Motor neuron (in vitro differentiated cells): ENCODE results near the gene MCOLN1. TPM values are rescaled to one million over a fixed set of nuclear protein-coding genes. Genes with fewer than 3 reads are reported as not detected.

Experiments used
- ATAC-seq, 8 experiments: fragments of 200-7000 bp; cut with Tn5 transposase; replicated peaks in 6 of 8; 2 replicates each; pipeline ENCODE4 v1.8.0; 2021; ENCODE audit warnings: mild to moderate bottlenecking in 8 of 8, moderate library complexity in 8 of 8
- H3K27ac ChIP-seq, 2 donors: fragments of 250-450 bp; sonication (Bioruptor Pico); 2 replicates each; pipeline ENCODE4 v1.9.0; 2021; ENCODE audit warnings: antibody characterized with exemption in 2 of 2, mild to moderate bottlenecking in 2 of 2, moderate library complexity in 1 of 2
- H3K4me1 ChIP-seq, 2 donors: fragments of 250-450 bp; sonication (Bioruptor Pico); replicated peaks in 1 of 2; 2 replicates each; pipeline ENCODE4 v1.6.1; 2021; ENCODE audit warnings: antibody characterized with exemption in 2 of 2, mild to moderate bottlenecking in 2 of 2, moderate library complexity in 1 of 2
- H3K4me3 ChIP-seq, 5 donors: fragments of 250-450 bp; sonication (Bioruptor Pico); 2 replicates each; pipeline ENCODE4 v1.9.0; 2021; ENCODE audit warnings: antibody characterized with exemption in 5 of 5, mild to moderate bottlenecking in 5 of 5, moderate library complexity in 4 of 5
- WGBS, 10 experiments: fragments of 450-650 bp; shearing (Covaris generic); methylation state at CpG; one replicate each; pipeline ENCODE4 v1.0.0; 2022; 5-methylcytosine and 5-hydroxymethylcytosine counted together
- in situ Hi-C, 9 experiments: fragments of 400-800 bp; cut with MboI; loops; one replicate each; pipeline ENCODE4 v1.15.0; 2021; ENCODE audit warnings: low sequenced_read_pairs in 9 of 9, low pct_unique_long_range_greater_than_20kb in 2 of 9; ENCODE audit not compliant: unreplicated experiment in 9 of 9
- total RNA-seq, 8 experiments: library from RNA; unstranded; fragments of 300-600 nt; gene quantifications; 2 replicates each; pipeline versions ENCODE4 v1.2.3 to v1.2.4, GENCODE V29; 2022

MCOLN1 gene
- total RNA-seq, 8 experiments from 2014 or later, result 4.9 to 31.1 (median 8.4) TPM

DNA sequence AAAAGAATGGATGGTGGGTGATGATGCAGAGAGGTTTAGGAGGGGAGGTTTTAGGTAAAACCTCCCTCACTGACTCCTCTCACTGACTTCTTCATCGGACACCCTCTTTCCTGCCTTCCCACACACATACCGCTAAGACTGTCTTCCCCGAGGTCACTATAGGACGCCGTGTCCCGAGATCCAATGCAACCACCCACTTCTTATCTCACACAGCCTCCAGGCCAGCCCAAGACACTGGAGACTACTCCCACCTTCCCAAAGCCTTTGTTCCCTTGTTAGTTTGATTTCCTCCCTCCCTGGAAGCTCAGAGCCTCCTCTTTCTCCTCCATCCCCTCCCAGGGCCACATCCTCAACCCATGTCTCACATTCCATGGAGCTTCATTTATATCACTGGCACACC lies 56.8 kb downstream of the MCOLN1 start:
- no peak overlapping the region for H3K27ac ChIP-seq
- WGBS, 10 experiments, result 43 to 60% (median 45%) methylated on average over 1 to 6 of the region's 6 CpGs; no CpG with 5 or more reads in 5 of the 10 experiments
- no peaks in the 10 kb centered on the region for H3K4me1 ChIP-seq
- H3K4me3 ChIP-seq, result no peak overlapping the region
- no peak for ATAC-seq
- in situ Hi-C loops, result loop anchor here in 2 of 9 experiments (25.0 kb wide), 2 partner anchors 208 to 233 kb away; no protein-coding TSS in a partner anchor

- Histone ChIP-seq H3K4me1 (no peaks in the 10 kb centered on the region), H3K27ac (no peak overlapping the region), H3K4me3 (no peak overlapping the region)
- in situ Hi-C loops, result loop anchor here in 2 of 9 experiments (25.0 kb wide), 2 partner anchors 205 to 230 kb away; no protein-coding TSS in a partner anchor
- no peak for ATAC-seq
- 0 to 100% (median 35%) methylated on average over 1 to 9 of the region's 11 CpGs; no CpG with 5 or more reads in 1 of the 10 experiments for WGBS, 10 experiments
Measured at GRCh38 chr19:7582446-7582845, 60.0 kb downstream of the MCOLN1 start.

Other genes with a start within 250 kb of the MCOLN1 start
- gene INSR, start 228.2 kb upstream of the MCOLN1 start, total RNA-seq, result 10 to 100 TPM in 6 of 8 experiments, 1 to 10 TPM in 2; 6.9 to 19.6 (median 14.1) TPM
- 10 to 100 TPM; 12.8 to 33.8 (median 17.4) TPM for gene ARHGEF18, start 173.7 kb upstream of the MCOLN1 start, total RNA-seq
- gene PEX11G, start 33.6 kb upstream of the MCOLN1 start, total RNA-seq, result 1 to 10 TPM; 2.1 to 6.4 (median 3.2) TPM
- 10 to 100 TPM in 7 of 8 experiments, 1 to 10 TPM in 1; 8.4 to 44.2 (median 26.5) TPM for gene ZNF358, start 6.5 kb upstream of the MCOLN1 start, total RNA-seq
- 10 to 100 TPM; 38.4 to 75.7 (median 49.0) TPM for gene PNPLA6, start 13.1 kb downstream of the MCOLN1 start, total RNA-seq
- gene CAMSAP3, start 73.2 kb downstream of the MCOLN1 start, total RNA-seq, result 1 to 10 TPM in 7 of 8 experiments, under 1 TPM in 1; 0.46 to 7.9 (median 4.3) TPM
- gene XAB2, start 106.9 kb downstream of the MCOLN1 start, total RNA-seq, result 10 to 100 TPM in 7 of 8 experiments, 1 to 10 TPM in 1; 9.2 to 38.7 (median 22.6) TPM
- 100 to 1,000 TPM in 6 of 8 experiments, 10 to 100 TPM in 2; 94.6 to 240 (median 105) TPM for gene PET100, start 107.2 kb downstream of the MCOLN1 start, total RNA-seq
- 1 to 10 TPM in 1 of 8 experiments, under 1 TPM in 2, not detected in 5; 0.16 to 1.2 (median 0.32) TPM for gene PCP2, start 111.1 kb downstream of the MCOLN1 start, total RNA-seq
- 10 to 100 TPM in 2 of 8 experiments, 1 to 10 TPM in 6; 1.4 to 38.5 (median 3.5) TPM for gene STXBP2, start 114.5 kb downstream of the MCOLN1 start, total RNA-seq
- not detected for gene RETN, start 146.4 kb downstream of the MCOLN1 start, total RNA-seq
- under 1 TPM in 2 of 8 experiments, not detected in 6; 0.13 to 0.85 TPM for gene MCEMP1, start 154.5 kb downstream of the MCOLN1 start, total RNA-seq
- gene TRAPPC5, start 158.2 kb downstream of the MCOLN1 start, total RNA-seq, result 100 to 1,000 TPM in 4 of 8 experiments, 10 to 100 TPM in 4; 54.1 to 192 (median 109) TPM
- under 1 TPM in 7 of 8 experiments, not detected in 1; 0.11 to 0.59 (median 0.32) TPM for gene FCER2, start 179.5 kb downstream of the MCOLN1 start, total RNA-seq
- under 1 TPM in 1 of 8 experiments, not detected in 7; 0.20 TPM for gene CLEC4G, start 209.5 kb downstream of the MCOLN1 start, total RNA-seq
- gene CD209, start 224.9 kb downstream of the MCOLN1 start, total RNA-seq, result under 1 TPM in 6 of 8 experiments, not detected in 2; 0.09 to 0.57 (median 0.14) TPM
- gene CLEC4M, start 240.6 kb downstream of the MCOLN1 start, total RNA-seq, result under 1 TPM in 4 of 8 experiments, not detected in 4; 0.10 to 0.71 (median 0.24) TPM